Panc1 (cell line): ENCODE data around the gene AQP12B. TPM values are rescaled to one million over a fixed set of nuclear protein-coding genes. Genes with fewer than 3 reads are reported as not detected.

Experiments
- ATAC-seq: fragments of 200-7000 bp; cut with Tn5 transposase; 2 replicates; pipeline ENCODE4 v1.9.1; 2020; ENCODE audit warnings: mild to moderate bottlenecking, moderate library complexity
- BruUV-seq: library from RNA; stranded (reverse); fragments of 400-500 nt; replicated peaks from 2 replicates; lab custom pipeline; 2021; lab: Mats Ljungman, UMichigan
- CTCF ChIA-PET: fragments of 300-600 bp; sonication (Branson Sonifier 250); formaldehyde crosslinking; loops from one replicate; lab custom pipeline; 2022; ENCODE audit warnings: antibody characterized with exemption; lab: Charles Lee
- POLR2A ChIA-PET: fragments of 300-600 bp; sonication (Branson Sonifier 250); formaldehyde crosslinking; loops from one replicate; lab custom pipeline; 2022; ENCODE audit warnings: antibody characterized with exemption; lab: Charles Lee
- DNase-seq: peaks from one replicate; pipeline ENCODE4 v3.0.0-alpha.2; 2010; ENCODE audit warnings: low read depth, low spot score
- H3K27ac ChIP-seq: 2 replicates; pipeline ENCODE4 v1.5.1; 2011; ENCODE audit warnings: mild to moderate bottlenecking, low read length, inconsistent platforms
- H3K27me3 ChIP-seq: fragments of 200-500 bp; sonication (Bioruptor generic); 2 replicates; pipeline ENCODE4 v1.6.0; 2014; ENCODE audit warnings: low read length, inconsistent platforms; ENCODE audit not compliant: control insufficient read depth, insufficient read depth
- H3K36me3 ChIP-seq: fragments of 200-500 bp; sonication (Bioruptor generic); 2 replicates; pipeline ENCODE4 v1.5.1; 2014; ENCODE audit warnings: inconsistent platforms, mild to moderate bottlenecking, low read length, moderate library complexity; ENCODE audit not compliant: control insufficient read depth, insufficient read depth
- H3K4me1 ChIP-seq: 2 replicates; pipeline ENCODE4 v1.5.1; 2011; ENCODE audit warnings: inconsistent platforms, mild to moderate bottlenecking, low read length, moderate library complexity; ENCODE audit not compliant: control insufficient read depth, insufficient read depth
- H3K4me3 ChIP-seq, 2 experiments: 2 replicates each; pipeline ENCODE4 v1.5.1; 2011 to 2012; ENCODE audit warnings: low read depth in 2 of 2, low read length in 2 of 2, mild to moderate bottlenecking in 2 of 2, inconsistent platforms in 1 of 2, moderate library complexity in 1 of 2
- H3K9me3 ChIP-seq: fragments of 200-500 bp; sonication (Bioruptor generic); 2 replicates; pipeline ENCODE4 v1.5.1; 2014; ENCODE audit warnings: low read depth, mild to moderate bottlenecking, inconsistent platforms, low read length, moderate library complexity; ENCODE audit not compliant: control insufficient read depth, insufficient read depth
- CTCF ChIP-seq: fragments of 450-650 bp; IDR thresholded peaks from 2 replicates; pipeline ENCODE4 v1.5.1; 2017; ENCODE audit warnings: mild to moderate bottlenecking
- POLR2AphosphoS5 ChIP-seq: IDR thresholded peaks from 2 replicates; pipeline ENCODE4 v1.6.1; 2012; ENCODE audit warnings: mild to moderate bottlenecking, low read depth, low read length, moderate library complexity
- REST ChIP-seq, 2 experiments: IDR thresholded peaks; 2 replicates each; pipeline ENCODE4 v1.6.1; 2011 to 2012; ENCODE audit warnings: low read depth in 2 of 2, control low read depth in 1 of 2, low read length in 1 of 2, mild to moderate bottlenecking in 1 of 2, moderate library complexity in 1 of 2; ENCODE audit not compliant: insufficient read depth in 1 of 2
- SIN3A ChIP-seq: IDR thresholded peaks from 2 replicates; pipeline ENCODE4 v1.6.1; 2012; ENCODE audit warnings: low read depth, mild to moderate bottlenecking, low read length, moderate library complexity, borderline replicate concordance; ENCODE audit not compliant: insufficient read depth
- TCF7L2 ChIP-seq: IDR thresholded peaks from 2 replicates; pipeline ENCODE4 v1.6.1; 2011; ENCODE audit warnings: mild to moderate bottlenecking, low read depth, low read length, inconsistent platforms
- in situ Hi-C: cut with HindIII; loops from 2 replicates; pipeline ENCODE4 v1.10.0; 2016; ENCODE audit warnings: low sequenced_read_pairs, low pct_unique_long_range_greater_than_20kb
- intact Hi-C: fragments of 100-400 bp; cut with micrococcal nuclease; formaldehyde crosslinking; loops from one replicate; pipeline ENCODE4 v1.10.0; 2022; ENCODE audit not compliant: unreplicated experiment
- total RNA-seq: library from RNA; stranded (reverse); gene quantifications from one replicate; pipeline ENCODE4 v1.2.1, GENCODE V29; 2021; ENCODE audit not compliant: unreplicated experiment

The AQP12B gene
- total RNA-seq, 1 experiment from 2014 or later: not detected

GRCh38 chr2:240635121-240635997 lies 47.3 kb downstream of the AQP12B start:
- Histone ChIP-seq H3K27me3 (no peaks in the 10 kb centered on the region), H3K4me3 (no peak overlapping the region), H3K4me1 (no peaks in the 10 kb centered on the region), H3K9me3 (no peaks in the 10 kb centered on the region), H3K36me3 (no peaks in the 10 kb centered on the region), H3K27ac (no peak overlapping the region)
- intact Hi-C loops (no loop called here), in situ Hi-C loops (no loop called here)
- DNase-seq: no peak
- no peak for TF ChIP-seq SIN3A
- TF ChIP-seq REST (IDR thresholded peaks at IDR 0.05; ENCODE audit: insufficient read depth in 1 of 2, low read depth in 2 of 2, low read length in 1 of 2): no peak
- no peak for TF ChIP-seq TCF7L2
- no peak for TF ChIP-seq CTCF
- TF ChIP-seq POLR2AphosphoS5: no peak
- ATAC-seq: no peak
- POLR2A ChIA-PET: no interaction called here
- CTCF ChIA-PET: no interaction called here
- BruUV-seq: no TSS peak

GRCh38 chr2:240632306-240632721 lies 50.4 kb downstream of the AQP12B start:
- no peaks in the 10 kb centered on the region for H3K36me3 ChIP-seq
- H3K9me3 ChIP-seq: no peaks in the 10 kb centered on the region
- TF ChIP-seq POLR2AphosphoS5 (no peak), REST (IDR thresholded peaks at IDR 0.05; ENCODE audit: insufficient read depth in 1 of 2, low read depth in 2 of 2, low read length in 1 of 2) (no peak), TCF7L2 (no peak), SIN3A (no peak), CTCF (no peak)
- H3K27ac ChIP-seq: no peak overlapping the region
- no peak for ATAC-seq
- intact Hi-C loops (no loop called here), in situ Hi-C loops (no loop called here)
- no peak for DNase-seq
- H3K4me1 ChIP-seq: no peaks in the 10 kb centered on the region
- BruUV-seq: no TSS peak
- no peak overlapping the region for H3K4me3 ChIP-seq
- POLR2A ChIA-PET: no interaction called here
- no peaks in the 10 kb centered on the region for H3K27me3 ChIP-seq
- CTCF ChIA-PET: no interaction called here
